ENCODE data around the gene MORC3.

Gene MORC3

DNA sequence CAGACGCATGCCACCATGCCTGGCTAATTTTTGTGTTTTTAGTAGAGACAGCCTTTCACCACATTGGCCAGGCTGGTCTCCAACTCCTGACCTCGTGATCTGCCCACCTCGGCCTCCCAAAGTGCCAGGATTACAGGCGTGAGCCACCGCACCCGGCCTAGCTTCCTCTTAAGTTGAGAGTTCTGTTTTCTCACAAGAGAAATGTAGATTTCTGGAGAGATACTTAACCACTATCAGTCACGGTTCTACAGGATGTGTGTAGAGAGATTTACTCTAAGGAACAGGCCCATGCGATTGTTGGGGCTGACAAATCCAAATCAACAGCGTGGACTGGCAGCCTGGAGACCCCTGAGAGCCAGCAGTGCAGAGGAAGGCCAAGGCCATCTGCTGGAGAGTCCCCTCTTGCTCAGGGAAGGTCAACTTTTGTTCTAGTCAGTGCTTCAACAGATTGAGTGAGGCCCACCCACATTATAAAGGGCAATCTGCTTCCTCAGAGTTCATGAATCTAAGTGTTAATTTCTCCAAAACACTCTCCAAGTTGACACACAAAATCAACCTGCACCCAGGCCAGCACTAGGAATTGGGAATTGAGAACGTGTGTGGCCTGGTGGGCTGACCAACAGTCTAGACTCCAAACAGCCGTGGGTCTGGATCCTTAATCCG, 103.9 kb downstream of the MORC3 start:
- DNase-seq (ENCODE audit: low spot score): no peak

DNA sequence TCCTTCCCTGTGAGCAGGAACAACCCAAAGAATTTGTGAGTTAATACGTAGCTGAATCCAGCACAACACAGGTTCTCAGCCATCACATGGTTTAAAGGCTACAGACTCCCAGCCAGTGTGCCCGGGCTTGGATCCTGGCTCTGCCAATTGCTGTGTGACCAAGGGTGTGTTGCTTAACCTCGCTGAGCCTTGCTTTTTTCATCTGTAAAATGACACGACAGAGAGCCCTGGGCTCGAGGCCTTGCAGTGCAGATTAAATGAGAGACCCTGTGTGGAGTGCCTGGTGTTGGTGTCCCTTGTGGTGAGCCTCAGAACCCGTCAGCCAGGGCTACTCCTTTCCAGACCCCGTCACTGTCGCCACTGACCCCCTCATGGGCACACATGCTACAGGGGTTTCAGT, 104.6 kb downstream of the MORC3 start:
- DNase-seq (ENCODE audit: low spot score): no peak

GRCh38 chr21:36425286-36425685, 105.3 kb downstream of the MORC3 start:
- no peak for DNase-seq (ENCODE audit: low spot score)
